Progenitor cell of endocrine pancreas (in vitro differentiated cells): ENCODE measurements around the gene DCTN1. TPM values are rescaled to one million over a fixed set of nuclear protein-coding genes. Genes with fewer than 3 reads are reported as not detected.

ENCODE experiments used
- DNase-seq: peaks from one replicate; pipeline ENCODE4 v3.0.0; 2021; ENCODE audit warnings: low spot score; ENCODE audit not compliant: unreplicated experiment
- H3K27ac Mint-ChIP-seq: 2 replicates; pipeline ENCODE4 v1.8.0; 2021; ENCODE audit warnings: mild to moderate bottlenecking, moderate library complexity, mixed read lengths
- H3K27me3 Mint-ChIP-seq: 2 replicates; pipeline ENCODE4 v1.8.0; 2021; ENCODE audit warnings: mixed read lengths
- H3K36me3 Mint-ChIP-seq: 2 replicates; pipeline ENCODE4 v1.8.0; 2022; ENCODE audit warnings: mixed read lengths; ENCODE audit not compliant: insufficient read depth
- H3K4me1 Mint-ChIP-seq: 2 replicates; pipeline ENCODE4 v1.8.0; 2021; ENCODE audit warnings: low read depth, mixed read lengths
- H3K4me3 Mint-ChIP-seq: 2 replicates; pipeline ENCODE4 v1.8.0; 2021; ENCODE audit warnings: low read depth, mild to moderate bottlenecking, moderate library complexity, mixed read lengths
- H3K9me3 Mint-ChIP-seq: 2 replicates; pipeline ENCODE4 v1.8.0; 2021; ENCODE audit warnings: low read depth, mixed read lengths
- total RNA-seq: library from RNA; stranded (reverse); gene quantifications from 2 replicates; pipeline ENCODE4 v1.2.1, GENCODE V29; 2021
- TF ChIP-seq, protein P1 (sequence below): fragments of 200-600 bp; sonication (generic); IDR thresholded peaks from one replicate; pipeline ENCODE4 v1.5.0; 2021; ENCODE audit warnings: antibody characterized with exemption, mild to moderate bottlenecking; ENCODE audit not compliant: unreplicated experiment

DCTN1 gene
- total RNA-seq, 1 donor from 2014 or later = 195 TPM

DNA sequence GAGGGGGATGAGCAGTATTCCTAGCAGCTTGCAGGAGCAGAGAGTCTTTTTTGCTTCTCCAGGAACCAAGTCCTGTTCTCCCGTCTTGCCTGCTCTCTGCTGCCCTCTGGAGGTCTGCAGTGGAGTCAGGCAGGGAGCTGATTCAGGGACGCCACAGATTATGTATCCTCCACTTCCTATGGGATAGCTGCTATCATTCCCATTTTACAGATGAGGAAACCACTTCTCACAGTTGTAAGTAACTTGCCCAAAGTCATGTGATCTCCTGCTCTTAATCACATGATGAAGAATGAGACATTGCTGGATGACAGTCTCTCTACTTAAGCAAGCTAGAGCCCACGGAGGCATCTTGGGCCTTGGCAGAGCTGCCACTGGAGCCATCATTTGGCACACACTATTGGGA lies 45.2 kb downstream of the DCTN1 start:
- H3K4me1 Mint-ChIP-seq = no peaks in the 10 kb centered on the region

DNA sequence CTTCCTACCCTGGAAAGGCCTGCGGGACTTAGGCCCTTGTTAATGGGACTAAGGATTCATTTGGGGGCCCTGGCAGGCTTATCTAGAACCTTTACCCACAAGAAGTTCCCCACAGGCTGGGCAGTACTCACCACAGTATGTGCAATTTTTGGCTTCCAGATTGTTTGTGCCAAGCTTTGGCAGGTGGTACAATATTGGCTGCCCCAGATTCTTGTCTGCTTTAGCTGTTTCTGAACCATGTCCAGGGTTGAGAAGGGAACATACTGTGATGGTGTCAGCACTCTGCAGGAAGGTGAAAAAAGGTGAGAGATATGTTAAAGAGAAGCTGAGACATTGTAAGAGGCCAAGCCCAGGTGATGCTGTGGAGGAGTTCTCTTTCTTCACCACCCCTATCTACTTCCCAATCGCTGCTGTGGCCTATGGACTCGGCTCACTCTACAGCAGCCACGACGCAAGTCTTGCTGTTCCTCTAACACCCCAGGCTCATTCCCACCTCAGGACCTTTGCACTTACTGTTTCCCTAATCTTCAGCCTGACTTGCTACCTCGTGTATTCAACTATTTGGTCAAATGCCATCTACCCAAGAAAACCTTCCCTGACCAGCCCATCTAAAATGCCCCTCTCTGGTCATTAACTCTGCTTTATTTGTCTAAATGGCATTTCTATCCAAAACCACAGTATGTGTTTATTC lies 46.1 kb downstream of the DCTN1 start:
- no peak for DNase-seq
- Mint-ChIP-seq H3K27me3 (no peaks in the 10 kb centered on the region), H3K4me1 (no peaks in the 10 kb centered on the region), H3K4me3 (no peak overlapping the region), H3K36me3 (no peaks in the 10 kb centered on the region), H3K27ac (no peak overlapping the region), H3K9me3 (no peaks in the 10 kb centered on the region)
- TF ChIP-seq, protein P1, sequence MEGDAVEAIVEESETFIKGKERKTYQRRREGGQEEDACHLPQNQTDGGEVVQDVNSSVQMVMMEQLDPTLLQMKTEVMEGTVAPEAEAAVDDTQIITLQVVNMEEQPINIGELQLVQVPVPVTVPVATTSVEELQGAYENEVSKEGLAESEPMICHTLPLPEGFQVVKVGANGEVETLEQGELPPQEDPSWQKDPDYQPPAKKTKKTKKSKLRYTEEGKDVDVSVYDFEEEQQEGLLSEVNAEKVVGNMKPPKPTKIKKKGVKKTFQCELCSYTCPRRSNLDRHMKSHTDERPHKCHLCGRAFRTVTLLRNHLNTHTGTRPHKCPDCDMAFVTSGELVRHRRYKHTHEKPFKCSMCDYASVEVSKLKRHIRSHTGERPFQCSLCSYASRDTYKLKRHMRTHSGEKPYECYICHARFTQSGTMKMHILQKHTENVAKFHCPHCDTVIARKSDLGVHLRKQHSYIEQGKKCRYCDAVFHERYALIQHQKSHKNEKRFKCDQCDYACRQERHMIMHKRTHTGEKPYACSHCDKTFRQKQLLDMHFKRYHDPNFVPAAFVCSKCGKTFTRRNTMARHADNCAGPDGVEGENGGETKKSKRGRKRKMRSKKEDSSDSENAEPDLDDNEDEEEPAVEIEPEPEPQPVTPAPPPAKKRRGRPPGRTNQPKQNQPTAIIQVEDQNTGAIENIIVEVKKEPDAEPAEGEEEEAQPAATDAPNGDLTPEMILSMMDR = no peak

More for the DNA sequence above, 45.2 kb downstream of the DCTN1 start:
- Mint-ChIP-seq H3K4me3 (no peak overlapping the region), H3K27me3 (no peaks in the 10 kb centered on the region), H3K36me3 (no peaks in the 10 kb centered on the region), H3K27ac (no peak overlapping the region), H3K9me3 (no peaks in the 10 kb centered on the region)
- peak; percentile 72 for DNase-seq
- TF ChIP-seq, protein P1 = peak; percentile 94

DNA sequence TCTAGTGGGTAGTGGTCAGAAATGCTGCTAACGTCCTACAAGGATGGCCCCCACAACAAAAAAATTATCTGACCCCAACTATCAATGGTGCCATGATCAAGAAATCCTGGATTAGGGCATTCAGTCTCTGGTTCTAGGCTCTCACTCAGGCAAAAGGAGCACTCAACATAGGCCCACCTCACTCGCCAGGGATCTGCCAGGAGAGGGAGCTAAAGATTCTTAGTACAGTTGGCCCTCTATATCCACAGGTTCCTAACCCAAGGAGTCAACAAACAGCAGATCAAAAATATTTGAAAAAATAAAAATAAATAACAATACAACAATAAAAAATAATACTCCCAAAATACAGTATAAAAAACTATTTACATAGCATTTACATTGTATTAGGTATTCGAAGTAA lies 46.9 kb downstream of the DCTN1 start:
- TF ChIP-seq, protein P1 = peak; percentile 41
- DNase-seq = no peak
- Mint-ChIP-seq H3K27me3 (no peaks in the 10 kb centered on the region), H3K4me3 (no peak overlapping the region), H3K36me3 (no peaks in the 10 kb centered on the region), H3K9me3 (no peaks in the 10 kb centered on the region), H3K27ac (no peak overlapping the region), H3K4me1 (no peaks in the 10 kb centered on the region)

- Mint-ChIP-seq H3K27me3 (no peaks in the 10 kb centered on the region), H3K4me3 (no peak overlapping the region), H3K9me3 (no peaks in the 10 kb centered on the region), H3K27ac (no peak overlapping the region), H3K36me3 (no peaks in the 10 kb centered on the region), H3K4me1 (no peaks in the 10 kb centered on the region)
- TF ChIP-seq, protein P1 = no peak
- DNase-seq = no peak
Measured at GRCh38 chr2:74332550-74333174, 47.4 kb downstream of the DCTN1 start.

GRCh38 chr2:74328573-74328972 lies 51.5 kb downstream of the DCTN1 start:
- Mint-ChIP-seq H3K27me3 (no peaks in the 10 kb centered on the region), H3K36me3 (no peaks in the 10 kb centered on the region), H3K9me3 (no peaks in the 10 kb centered on the region), H3K4me3 (no peak overlapping the region), H3K27ac (no peak overlapping the region), H3K4me1 (no peaks in the 10 kb centered on the region)
- DNase-seq = no peak
- TF ChIP-seq, protein P1 = no peak
